Activated T-cell treated with anti-CD3 and anti-CD28 coated beads, Interleukin-2, amount 50 U/mL, for 4 hours (primary cell): ENCODE results near the gene CDKN1C. TPM values are rescaled to one million over a fixed set of nuclear protein-coding genes. Genes with fewer than 3 reads are reported as not detected.

ENCODE experiments used
- ATAC-seq, 2 donors: fragments of 200-7000 bp; cut with Tn5 transposase; one replicate each; pipeline ENCODE4 v1.10.0; 2021
- DNase-seq: peaks from one replicate; pipeline ENCODE4 v3.0.0-alpha.2; 2020
- H3K27me3 Mint-ChIP-seq: one replicate; pipeline ENCODE4 v1.8.0; 2021; ENCODE audit warnings: low read depth, mixed read lengths
- H3K36me3 Mint-ChIP-seq: one replicate; pipeline ENCODE4 v1.8.0; 2022; ENCODE audit warnings: mixed read lengths; ENCODE audit not compliant: insufficient read depth
- H3K4me1 Mint-ChIP-seq: one replicate; pipeline ENCODE4 v1.8.0; 2021; ENCODE audit warnings: low read depth, mixed read lengths
- H3K4me3 Mint-ChIP-seq: one replicate; pipeline ENCODE4 v1.8.0; 2021; ENCODE audit warnings: mild to moderate bottlenecking, moderate library complexity, mixed read lengths
- H3K9me3 Mint-ChIP-seq: one replicate; pipeline ENCODE4 v1.8.0; 2021; ENCODE audit warnings: mixed read lengths
- total RNA-seq, 3 donors: library from RNA; stranded (reverse); gene quantifications; one replicate each; pipeline ENCODE4 v1.2.1, GENCODE V29; 2021

Gene CDKN1C
- total RNA-seq, 3 donors from 2014 or later, result 0.71 to 1.0 (median 0.76) TPM

GRCh38 chr11:2835296-2835695 lies 50.3 kb downstream of the CDKN1C start:
- Mint-ChIP-seq H3K4me3 (no peak overlapping the region), H3K36me3 (no peaks in the 10 kb centered on the region), H3K4me1 (no peaks in the 10 kb centered on the region), H3K27me3 (no peaks in the 10 kb centered on the region), H3K9me3 (no peaks in the 10 kb centered on the region)
- DNase-seq (no peak), ATAC-seq (no peak)

GRCh38 chr11:2834503-2835273 lies 50.9 kb downstream of the CDKN1C start:
- no peak for DNase-seq
- no peaks in the 10 kb centered on the region for H3K27me3 Mint-ChIP-seq
- H3K36me3 Mint-ChIP-seq, result no peaks in the 10 kb centered on the region
- H3K4me1 Mint-ChIP-seq, result no peaks in the 10 kb centered on the region
- ATAC-seq, result no peak
- no peak overlapping the region for H3K4me3 Mint-ChIP-seq
- peaks cover under 1% of the 10 kb centered on the region for H3K9me3 Mint-ChIP-seq

- no peak overlapping the region for H3K4me3 Mint-ChIP-seq
- peaks cover 4% of the 10 kb centered on the region for H3K36me3 Mint-ChIP-seq
- H3K27me3 Mint-ChIP-seq, result no peaks in the 10 kb centered on the region
- no peaks in the 10 kb centered on the region for H3K4me1 Mint-ChIP-seq
- no peak for DNase-seq
- no peak for ATAC-seq
- H3K9me3 Mint-ChIP-seq, result peaks cover 8% of the 10 kb centered on the region
These were observed 51.7 kb downstream of the CDKN1C start for GRCh38 chr11:2833716-2834502.

Other genes starting within 250 kb of the CDKN1C start
- under 1 TPM; 0.18 to 0.20 (median 0.19) TPM for gene KCNQ1OT1, start 185.8 kb downstream of the CDKN1C start, total RNA-seq
- gene PHLDA2, start 43.6 kb upstream of the CDKN1C start, total RNA-seq, result 10 to 100 TPM in 1 of 3 donors, 1 to 10 TPM in 2; 6.9 to 11.0 (median 8.6) TPM
- 100 to 1,000 TPM; 194 to 201 (median 199) TPM for gene NAP1L4, start 106.6 kb upstream of the CDKN1C start, total RNA-seq
- 100 to 1,000 TPM in 1 of 3 donors, 10 to 100 TPM in 2; 72.4 to 110 (median 88.1) TPM for gene CARS1, start 171.6 kb upstream of the CDKN1C start, total RNA-seq